GM11168 (cell line): ENCODE results near the gene LTB4R.
"Not testable (repeated sequence)": the region's sequence is repeated elsewhere in the genome, so short reads cannot be mapped to it uniquely, and the experiment has no call there.

ENCODE experiments used
- in situ Hi-C: fragments of 300-500 bp; cut with MboI; formaldehyde crosslinking; loops from one replicate; pipeline ENCODE4 v1.12.0; 2022; ENCODE audit warnings: low sequenced_read_pairs; ENCODE audit not compliant: unreplicated experiment

LTB4R gene

GRCh38 chr14:24337824-24338175, 26.5 kb downstream of the LTB4R start:
- in situ Hi-C loops: no loop called here

- in situ Hi-C loops: no loop called here
These were observed 27.5 kb downstream of the LTB4R start for GRCh38 chr14:24338843-24339242.

GRCh38 chr14:24339284-24340151, 28.2 kb downstream of the LTB4R start, which contains the start of gene RIPK3:
TSS of gene RIPK3 (minus strand) at chr14:24339991. CDS start at chr14:24339826, 165 bp downstream.
- in situ Hi-C loops: no loop called here

GRCh38 chr14:24340606-24341005, 29.3 kb downstream of the LTB4R start:
- in situ Hi-C loops: no loop called here

- in situ Hi-C loops: no loop called here
These were observed 31.6 kb downstream of the LTB4R start for GRCh38 chr14:24342889-24343288.

- in situ Hi-C loops: no loop called here
These were observed 32.7 kb downstream of the LTB4R start for GRCh38 chr14:24343795-24344660.

- in situ Hi-C loops: no loop called here
These were observed 35.8 kb downstream of the LTB4R start for GRCh38 chr14:24347134-24347533.

- in situ Hi-C loops: no loop called here
These were observed 36.9 kb downstream of the LTB4R start for GRCh38 chr14:24348186-24348585.

- in situ Hi-C loops: no loop called here
These were observed 38.4 kb downstream of the LTB4R start for GRCh38 chr14:24349742-24350141.

- in situ Hi-C loops: no loop called here
These were observed 40.2 kb downstream of the LTB4R start for GRCh38 chr14:24351517-24351916.

- in situ Hi-C loops: no loop called here
These were observed 42.5 kb downstream of the LTB4R start for GRCh38 chr14:24353559-24354481.

GRCh38 chr14:24354482-24354825, 43.2 kb downstream of the LTB4R start:
- in situ Hi-C loops: not testable (repeated sequence)

- in situ Hi-C loops: no loop called here
These were observed 43.7 kb downstream of the LTB4R start for GRCh38 chr14:24355009-24355408.

- in situ Hi-C loops: no loop called here
These were observed 44.9 kb downstream of the LTB4R start for GRCh38 chr14:24356208-24356607.

- in situ Hi-C loops: loop anchor here (10.0 kb wide), 1 partner anchor 75 kb away; no protein-coding TSS in a partner anchor
These were observed 49.0 kb downstream of the LTB4R start for GRCh38 chr14:24360281-24360680.

- in situ Hi-C loops: loop anchor here (10.0 kb wide), 1 partner anchor 73 kb away; no protein-coding TSS in a partner anchor
These were observed 50.0 kb downstream of the LTB4R start for GRCh38 chr14:24361326-24361725.

- in situ Hi-C loops: loop anchor here (10.0 kb wide), 1 partner anchor 72 kb away; no protein-coding TSS in a partner anchor
These were observed 51.1 kb downstream of the LTB4R start for GRCh38 chr14:24362241-24362960.

- in situ Hi-C loops: loop anchor here (10.0 kb wide), 1 partner anchor 71 kb away; no protein-coding TSS in a partner anchor
These were observed 52.1 kb downstream of the LTB4R start for GRCh38 chr14:24363401-24363800.

- in situ Hi-C loops: loop anchor here (10.0 kb wide), 1 partner anchor 70 kb away; no protein-coding TSS in a partner anchor
These were observed 53.5 kb downstream of the LTB4R start for GRCh38 chr14:24364841-24365240.
